Osteoblast (primary cell): ENCODE data around the gene WBP1L. TPM values are rescaled to one million over a fixed set of nuclear protein-coding genes. Genes with fewer than 3 reads are reported as not detected.

ENCODE experiments used
- DNase-seq: peaks from one replicate; pipeline ENCODE4 v3.0.0; 2011; ENCODE audit warnings: low spot score, mixed read lengths; ENCODE audit not compliant: insufficient read length; ENCODE audit errors: missing footprints
- H2AFZ ChIP-seq: 2 replicates; pipeline ENCODE4 v1.6.0; 2011; ENCODE audit warnings: mild to moderate bottlenecking, low read length
- H3K27ac ChIP-seq: 2 replicates; pipeline ENCODE4 v1.5.1; 2011; ENCODE audit warnings: mild to moderate bottlenecking, low read depth, low read length, moderate library complexity
- H3K27me3 ChIP-seq: 2 replicates; pipeline ENCODE4 v1.6.0; 2012; ENCODE audit warnings: mild to moderate bottlenecking, control low read depth, inconsistent platforms, low read length, moderate library complexity; ENCODE audit not compliant: insufficient read depth
- H3K36me3 ChIP-seq: 2 replicates; pipeline ENCODE4 v1.5.1; 2011; ENCODE audit warnings: mild to moderate bottlenecking, low read length, control low read depth, moderate library complexity; ENCODE audit not compliant: insufficient read depth
- H3K4me1 ChIP-seq: 2 replicates; pipeline ENCODE4 v1.5.1; 2011; ENCODE audit warnings: mild to moderate bottlenecking, low read length, control low read depth, moderate library complexity; ENCODE audit not compliant: insufficient read depth
- H3K4me2 ChIP-seq: 2 replicates; pipeline ENCODE4 v1.6.0; 2011; ENCODE audit warnings: mild to moderate bottlenecking, low read length; ENCODE audit not compliant: insufficient read depth
- H3K4me3 ChIP-seq: fragments of 200-600 bp; sonication (generic); 3 replicates; pipeline ENCODE4 v1.5.1; 2012; ENCODE audit warnings: mild to moderate bottlenecking, low read length, inconsistent platforms; ENCODE audit not compliant: insufficient read depth
- H3K79me2 ChIP-seq: 2 replicates; pipeline ENCODE4 v1.6.0; 2012; ENCODE audit warnings: mild to moderate bottlenecking, low read length, control low read depth, inconsistent platforms; ENCODE audit not compliant: insufficient read depth
- H3K9me3 ChIP-seq: 2 replicates; pipeline ENCODE4 v1.5.1; 2011; ENCODE audit warnings: low read depth, low read length, control low read depth
- H4K20me1 ChIP-seq: 2 replicates; pipeline ENCODE4 v1.6.0; 2012; ENCODE audit warnings: mild to moderate bottlenecking, low read length, control low read depth; ENCODE audit not compliant: insufficient read depth
- CTCF ChIP-seq: IDR thresholded peaks from 2 replicates; pipeline ENCODE4 v1.5.1; 2011; ENCODE audit warnings: mild to moderate bottlenecking, low read depth, low read length, moderate library complexity; ENCODE audit errors: extremely low read depth
- total RNA-seq: library from RNA; depleted of rRNA; stranded (reverse); fragments of >200 nt; gene quantifications from 2 replicates; pipeline ENCODE4 v1.2.3, GENCODE V29; 2012

Gene WBP1L
- total RNA-seq, 1 donor = 76.4 TPM

GRCh38 chr10:102796407-102797176 lies 52.8 kb downstream of the WBP1L start:
- Histone ChIP-seq H3K4me3 (no peak overlapping the region), H3K27ac (peak overlapping the region; percentile 38), H4K20me1 (peaks cover 35% of the 10 kb centered on the region), H3K79me2 (peaks cover 67% of the 10 kb centered on the region), H3K27me3 (no peaks in the 10 kb centered on the region), H3K36me3 (peaks cover 42% of the 10 kb centered on the region), H3K9me3 (no peaks in the 10 kb centered on the region), H3K4me1 (peaks cover 31% of the 10 kb centered on the region), H3K4me2 (peak overlapping the region; percentile 34), H2AFZ (no peak overlapping the region)
- peak; percentile 87 for DNase-seq
- no peak for TF ChIP-seq CTCF

GRCh38 chr10:102799691-102800471 lies 56.1 kb downstream of the WBP1L start:
- H3K27ac ChIP-seq = no peak overlapping the region

GRCh38 chr10:102800611-102801335 lies 57.0 kb downstream of the WBP1L start:
- no peak for DNase-seq
- Histone ChIP-seq H3K4me2 (no peak overlapping the region), H3K4me3 (no peak overlapping the region), H3K27me3 (no peaks in the 10 kb centered on the region), H3K4me1 (peaks cover 47% of the 10 kb centered on the region), H2AFZ (no peak overlapping the region), H3K36me3 (peaks cover 45% of the 10 kb centered on the region), H4K20me1 (peaks cover 8% of the 10 kb centered on the region), H3K79me2 (peaks cover 38% of the 10 kb centered on the region), H3K27ac (peak overlapping the region; percentile 15), H3K9me3 (peaks cover 2% of the 10 kb centered on the region)
- no peak for TF ChIP-seq CTCF

More at GRCh38 chr10:102799691-102800471, 56.1 kb downstream of the WBP1L start:
- Histone ChIP-seq H3K4me2 (no peak overlapping the region), H4K20me1 (peaks cover 13% of the 10 kb centered on the region), H3K9me3 (peaks cover 2% of the 10 kb centered on the region), H3K27me3 (no peaks in the 10 kb centered on the region), H2AFZ (no peak overlapping the region), H3K4me1 (peaks cover 47% of the 10 kb centered on the region), H3K79me2 (peaks cover 42% of the 10 kb centered on the region), H3K36me3 (peaks cover 43% of the 10 kb centered on the region), H3K4me3 (no peak overlapping the region)
- TF ChIP-seq CTCF = no peak
- DNase-seq = no peak
